Mesothelial cell of epicardium (in vitro differentiated cells): Measurements from ENCODE around the gene SELENOF. TPM values are rescaled to one million over a fixed set of nuclear protein-coding genes. Genes with fewer than 3 reads are reported as not detected.

Experiments
- DNase-seq, 2 experiments: peaks; one replicate each; pipeline ENCODE4 v3.0.0; 2021; ENCODE audit warnings: low spot score in 2 of 2; ENCODE audit not compliant: unreplicated experiment in 2 of 2
- H3K27ac Mint-ChIP-seq: 2 replicates; pipeline ENCODE4 v1.8.0; 2021; ENCODE audit warnings: mixed read lengths
- H3K27me3 Mint-ChIP-seq: 2 replicates; pipeline ENCODE4 v1.8.0; 2021; ENCODE audit warnings: low read depth, mixed read lengths
- H3K36me3 Mint-ChIP-seq: 2 replicates; pipeline ENCODE4 v1.8.0; 2021; ENCODE audit warnings: mixed read lengths
- H3K4me1 Mint-ChIP-seq: 2 replicates; pipeline ENCODE4 v1.8.0; 2021; ENCODE audit warnings: mixed read lengths
- H3K4me3 Mint-ChIP-seq: 2 replicates; pipeline ENCODE4 v1.8.0; 2021; ENCODE audit warnings: mild to moderate bottlenecking, moderate library complexity, mixed read lengths
- H3K9me3 Mint-ChIP-seq: 2 replicates; pipeline ENCODE4 v1.8.0; 2021; ENCODE audit warnings: mixed read lengths
- CTCF ChIP-seq: fragments of 200-600 bp; sonication (generic); IDR thresholded peaks from one replicate; pipeline ENCODE4 v1.5.0; 2021; ENCODE audit warnings: antibody characterized with exemption; ENCODE audit not compliant: unreplicated experiment
- total RNA-seq: library from RNA; stranded (reverse); gene quantifications from 3 replicates; pipeline ENCODE4 v1.2.1, GENCODE V29; 2021

SELENOF gene
- total RNA-seq, 1 donor from 2014 or later = 150 TPM

- peaks cover 3% of the 10 kb centered on the region for H3K36me3 Mint-ChIP-seq
- H3K27me3 Mint-ChIP-seq = no peaks in the 10 kb centered on the region
- no peak overlapping the region for H3K27ac Mint-ChIP-seq
- H3K4me3 Mint-ChIP-seq = no peak overlapping the region
- DNase-seq = no peak
- TF ChIP-seq CTCF = no peak
- no peaks in the 10 kb centered on the region for H3K9me3 Mint-ChIP-seq
- no peaks in the 10 kb centered on the region for H3K4me1 Mint-ChIP-seq
Observed at GRCh38 chr1:86852782-86853408, 61.0 kb downstream of the SELENOF start.

- Mint-ChIP-seq H3K4me3 (no peak overlapping the region), H3K9me3 (no peaks in the 10 kb centered on the region), H3K27me3 (no peaks in the 10 kb centered on the region), H3K4me1 (no peaks in the 10 kb centered on the region), H3K27ac (no peak overlapping the region), H3K36me3 (peaks cover 3% of the 10 kb centered on the region)
- no peak for TF ChIP-seq CTCF
- DNase-seq = no peak
Observed at GRCh38 chr1:86852289-86852688, 61.6 kb downstream of the SELENOF start.

- H3K27ac Mint-ChIP-seq = no peak overlapping the region
- TF ChIP-seq CTCF = no peak
- H3K4me1 Mint-ChIP-seq = no peaks in the 10 kb centered on the region
- no peaks in the 10 kb centered on the region for H3K9me3 Mint-ChIP-seq
- H3K36me3 Mint-ChIP-seq = peaks cover 1% of the 10 kb centered on the region
- DNase-seq = no peak
- H3K27me3 Mint-ChIP-seq = no peaks in the 10 kb centered on the region
- H3K4me3 Mint-ChIP-seq = no peak overlapping the region
Observed at GRCh38 chr1:86849756-86850155, 64.2 kb downstream of the SELENOF start.

GRCh38 chr1:86848654-86849053 lies 65.3 kb downstream of the SELENOF start:
- Mint-ChIP-seq H3K4me3 (no peak overlapping the region), H3K36me3 (no peaks in the 10 kb centered on the region), H3K27me3 (no peaks in the 10 kb centered on the region), H3K9me3 (no peaks in the 10 kb centered on the region), H3K4me1 (no peaks in the 10 kb centered on the region), H3K27ac (no peak overlapping the region)
- TF ChIP-seq CTCF = no peak
- no peak for DNase-seq

GRCh38 chr1:86846164-86846647 lies 67.7 kb downstream of the SELENOF start:
- no peak for DNase-seq
- Mint-ChIP-seq H3K36me3 (no peaks in the 10 kb centered on the region), H3K27ac (no peak overlapping the region), H3K9me3 (no peaks in the 10 kb centered on the region), H3K27me3 (no peaks in the 10 kb centered on the region), H3K4me1 (no peaks in the 10 kb centered on the region), H3K4me3 (no peak overlapping the region)
- TF ChIP-seq CTCF = no peak
